GM21360 (cell line): ENCODE data around the gene COX6B1.
"Not testable (repeated sequence)": the region's sequence is repeated elsewhere in the genome, so short reads cannot be mapped to it uniquely, and the experiment has no call there.

Experiments used
- ATAC-seq: cut with Tn5 transposase; IDR thresholded peaks from one replicate; pipeline ENCODE4 v1.9.1; 2021; ENCODE audit warnings: mild to moderate bottlenecking, moderate library complexity; ENCODE audit not compliant: unreplicated experiment

Gene COX6B1, protein sequence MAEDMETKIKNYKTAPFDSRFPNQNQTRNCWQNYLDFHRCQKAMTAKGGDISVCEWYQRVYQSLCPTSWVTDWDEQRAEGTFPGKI

DNA sequence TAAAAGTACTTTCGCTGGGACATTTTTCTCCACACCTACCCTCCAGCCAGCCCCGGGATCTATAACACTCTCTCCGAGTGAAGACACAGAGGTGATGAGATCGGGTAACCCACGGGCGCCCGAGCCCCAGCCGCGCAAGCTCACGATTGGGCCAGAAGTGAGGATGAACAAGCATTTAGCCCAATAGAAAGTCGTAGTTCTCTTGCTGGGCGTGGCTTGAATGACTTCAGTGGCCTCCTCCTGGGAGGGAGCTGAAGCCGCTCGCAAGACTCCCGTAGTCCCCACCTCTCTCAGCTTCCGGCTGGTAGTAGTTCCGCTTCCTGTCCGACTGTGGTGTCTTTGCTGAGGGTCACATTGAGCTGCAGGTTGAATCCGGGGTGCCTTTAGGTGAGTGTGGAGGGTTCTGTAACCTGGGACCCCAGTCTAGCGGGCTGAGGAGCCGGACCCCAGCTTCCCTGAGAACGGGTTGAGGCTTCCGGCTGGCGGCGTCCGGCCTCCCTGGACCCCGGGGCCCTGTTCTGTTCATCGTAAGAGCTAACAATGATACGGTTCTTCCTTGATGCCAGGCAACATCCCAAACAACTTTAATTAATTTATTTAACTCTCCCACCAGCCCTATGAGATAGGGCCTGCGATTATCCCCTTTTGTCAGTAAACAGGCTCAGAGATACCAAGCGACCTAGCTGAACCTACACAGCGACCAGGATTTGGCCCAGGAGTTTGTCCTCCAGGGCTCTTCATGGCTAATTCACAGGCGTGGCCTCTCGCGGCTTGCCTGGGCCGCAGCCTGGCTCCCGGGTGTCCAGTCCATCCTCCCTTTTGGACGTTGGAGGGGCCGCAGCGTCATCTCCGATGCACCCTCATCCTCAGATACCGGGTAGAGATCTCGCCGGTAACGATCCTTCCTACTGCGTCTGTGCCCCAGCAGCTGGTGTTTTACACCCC, at the start of gene COX6B1:
Gene COX6B1 (plus strand): TSS at position 307 of the 945 bp plus-strand sequence. CDS start 2,921 bp downstream, outside the sequence.
- ATAC-seq = peak; percentile 59

GRCh38 chr19:35601971-35602370, 46.2 kb upstream of the COX6B1 start:
- no peak for ATAC-seq

DNA sequence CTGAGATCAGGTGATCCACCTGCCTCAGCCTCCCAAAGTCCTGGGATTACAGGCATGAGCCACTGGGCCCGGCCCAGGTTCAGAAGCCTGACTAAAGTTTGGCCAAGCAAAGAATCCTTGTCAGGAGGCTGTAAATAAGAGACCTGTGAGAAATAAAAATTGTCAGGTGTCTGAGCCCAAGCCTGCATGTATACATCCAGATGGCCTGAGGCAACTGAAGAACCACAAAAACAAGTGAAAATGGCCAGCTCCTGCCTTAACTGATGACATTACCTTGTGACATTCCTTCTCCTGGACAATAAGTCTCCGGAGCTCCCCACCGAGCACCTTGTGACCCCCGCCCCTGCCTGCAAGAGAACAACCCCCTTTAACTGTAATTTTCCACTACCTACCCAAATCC, 43.7 kb upstream of the COX6B1 start:
- ATAC-seq = not testable (repeated sequence)

DNA sequence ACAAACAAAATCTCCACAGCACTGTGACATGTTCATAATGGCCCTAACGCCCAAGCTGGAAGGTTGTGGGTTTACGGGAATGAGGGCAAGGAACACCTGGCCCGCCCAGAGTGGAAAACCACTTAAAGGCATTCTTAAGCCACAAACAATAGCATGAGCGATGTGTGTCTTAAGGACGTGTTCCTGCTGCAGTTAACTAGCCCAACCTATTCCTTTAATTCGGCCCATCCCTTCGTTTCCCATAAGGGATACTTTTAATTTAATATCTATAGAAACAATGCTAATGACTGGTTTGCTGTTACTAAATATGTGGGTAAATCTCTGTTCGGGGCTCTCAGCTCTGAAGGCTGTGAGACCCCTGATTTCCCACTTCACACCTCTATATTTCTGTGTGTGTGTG, 41.0 kb upstream of the COX6B1 start:
- not testable (repeated sequence) for ATAC-seq

- ATAC-seq = no peak
These were observed 40.5 kb upstream of the COX6B1 start for GRCh38 chr19:35607661-35608060.

DNA sequence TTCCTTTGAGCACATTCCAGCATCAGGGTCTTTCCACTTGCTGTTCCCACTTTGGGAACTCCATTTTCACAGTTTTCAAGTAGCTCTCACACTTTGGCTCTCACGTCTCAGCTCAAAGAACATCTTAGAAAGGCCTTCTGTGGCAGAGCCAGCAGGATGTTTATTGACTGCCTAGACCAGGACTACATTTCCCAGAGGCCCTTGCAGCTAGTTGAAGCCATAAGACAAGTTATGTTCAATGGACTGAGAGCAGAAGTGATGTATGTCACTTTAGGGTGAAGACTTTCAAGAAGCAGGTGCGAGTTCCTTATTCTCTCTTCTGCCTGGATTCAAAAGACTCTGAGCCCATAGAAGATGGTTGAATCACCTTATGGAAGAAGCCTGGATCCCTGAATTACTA, 39.9 kb upstream of the COX6B1 start:
- no peak for ATAC-seq

DNA sequence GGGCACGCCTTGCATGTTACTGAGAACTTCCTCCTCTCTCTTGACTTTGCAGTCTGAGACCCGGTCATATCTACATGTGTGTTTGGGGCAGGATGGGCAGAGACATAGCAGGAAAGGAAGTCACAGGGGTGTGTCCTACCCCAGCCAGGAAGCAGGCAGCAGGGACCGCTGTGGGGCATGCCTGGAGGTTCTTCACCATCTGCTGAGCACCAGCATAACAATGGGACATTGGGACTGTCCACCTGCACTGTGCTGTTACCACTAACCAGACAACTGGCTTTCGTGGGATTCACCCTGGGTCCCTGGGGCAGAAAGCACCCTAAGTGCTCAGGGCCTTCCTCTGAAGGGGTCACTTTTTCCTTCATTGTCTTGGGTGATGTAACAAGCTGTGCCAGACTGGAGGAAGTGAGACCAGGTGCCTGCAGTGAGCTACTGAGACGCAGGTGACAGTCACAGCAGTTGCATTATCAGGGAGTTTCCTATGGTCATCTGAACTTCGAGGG, 38.2 kb upstream of the COX6B1 start:
- no peak for ATAC-seq

DNA sequence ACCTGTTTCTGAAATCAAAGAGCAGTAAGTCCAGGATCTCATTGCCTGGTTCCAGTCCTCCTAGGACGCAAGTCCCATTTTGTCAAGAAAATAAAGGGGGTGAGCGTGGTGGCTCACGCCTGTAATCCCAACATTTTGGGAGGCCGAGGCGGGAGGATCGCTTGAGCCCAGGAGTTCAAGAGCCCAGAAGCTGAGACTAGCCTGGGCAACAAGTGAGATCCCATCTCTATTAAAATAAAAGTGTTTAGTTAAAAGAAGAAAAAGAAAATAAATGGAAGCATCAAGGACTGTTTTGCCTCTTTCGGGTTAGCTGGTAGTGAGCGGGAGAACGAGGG, 35.9 kb upstream of the COX6B1 start:
- no peak for ATAC-seq

GRCh38 chr19:35612559-35613321, 35.4 kb upstream of the COX6B1 start, which contains the start of gene HAUS5:
TSS of gene HAUS5 (plus strand) at chr19:35612735. CDS start at chr19:35612795, 60 bp downstream.
- peak; percentile 61 for ATAC-seq

GRCh38 chr19:35613574-35613973, 34.5 kb upstream of the COX6B1 start:
- ATAC-seq = no peak

GRCh38 chr19:35615036-35615435, 33.1 kb upstream of the COX6B1 start:
- no peak for ATAC-seq

GRCh38 chr19:35618857-35619256, 29.3 kb upstream of the COX6B1 start:
- no peak for ATAC-seq

- no peak for ATAC-seq
These were observed 28.7 kb upstream of the COX6B1 start for GRCh38 chr19:35619290-35619923.

GRCh38 chr19:35620001-35620400, 28.1 kb upstream of the COX6B1 start:
- ATAC-seq = no peak

DNA sequence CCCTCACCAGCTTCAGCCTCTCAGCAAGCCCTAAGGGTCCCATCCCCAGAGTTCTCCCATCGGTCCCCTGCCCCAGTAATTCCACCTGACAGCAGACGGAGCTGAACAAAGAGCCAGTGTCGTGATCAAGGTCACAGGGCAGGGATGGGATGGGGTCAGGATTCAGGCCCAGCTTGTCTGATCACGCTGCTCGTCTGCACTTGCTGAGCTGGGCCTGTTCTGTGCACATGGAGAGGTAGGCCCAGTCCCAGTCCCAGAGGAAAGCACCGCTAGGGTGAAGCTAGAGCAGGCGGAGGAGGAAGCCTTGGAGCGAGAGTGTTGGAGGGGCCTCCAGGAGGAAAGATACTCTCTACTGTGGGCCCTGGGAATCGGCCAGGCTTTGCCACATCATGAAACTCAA, 26.4 kb upstream of the COX6B1 start:
- ATAC-seq = no peak

DNA sequence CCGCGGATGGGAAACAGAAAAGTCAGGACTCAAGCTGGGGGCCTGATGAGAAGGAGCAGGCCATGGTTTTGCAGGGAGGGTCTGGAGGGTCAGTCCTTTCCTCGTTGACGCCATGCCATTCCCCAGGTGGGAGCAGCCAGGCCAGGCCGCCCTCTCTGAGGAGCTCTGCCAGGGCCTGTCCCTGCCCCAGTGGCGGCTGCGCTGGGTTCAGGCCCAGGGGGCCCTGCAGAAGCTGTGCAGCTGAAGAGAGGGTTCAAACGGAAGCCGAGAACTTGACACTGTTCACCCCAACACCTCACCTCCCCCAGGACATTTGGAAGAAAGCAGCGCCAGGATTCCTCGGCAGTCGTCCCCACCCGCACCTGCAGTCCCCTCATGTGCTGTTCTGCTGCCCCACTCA, 25.4 kb upstream of the COX6B1 start:
- ATAC-seq = no peak

DNA sequence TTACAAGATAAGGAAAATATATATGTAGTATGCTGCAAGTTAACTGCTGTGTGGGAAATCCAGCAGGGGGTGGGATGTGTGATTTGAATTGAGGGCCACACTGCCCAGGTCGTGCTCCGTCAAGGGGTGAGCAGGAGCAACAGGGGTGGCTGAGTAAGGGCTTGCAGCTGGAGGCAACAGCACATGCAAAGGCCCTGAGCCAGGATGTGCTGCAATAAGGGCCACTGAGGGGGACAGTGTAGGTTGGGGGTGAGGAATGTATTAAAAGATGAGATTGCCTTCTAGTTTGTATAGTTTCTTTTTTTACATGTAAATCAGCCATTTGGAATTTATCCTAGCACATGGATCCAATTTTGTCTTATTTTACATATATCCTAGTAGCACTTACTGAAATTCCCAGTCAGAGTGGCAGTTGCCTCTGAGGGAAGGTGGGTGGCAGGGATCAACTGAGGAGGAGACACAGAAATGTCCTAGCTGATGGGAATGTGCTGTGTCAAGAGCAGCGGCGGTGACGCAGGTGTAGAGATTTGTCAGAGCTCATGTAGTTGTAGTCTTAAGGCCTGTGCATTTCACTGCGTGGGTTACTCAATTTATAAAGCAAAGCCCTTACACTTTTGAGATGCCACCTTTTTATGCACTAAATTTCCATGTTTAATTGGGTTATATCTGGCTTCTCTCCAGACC, 24.7 kb upstream of the COX6B1 start:
- no peak for ATAC-seq

- ATAC-seq = no peak
These were observed 19.9 kb upstream of the COX6B1 start for GRCh38 chr19:35628264-35628564.

- ATAC-seq = peak; percentile 95
These were observed 19.4 kb upstream of the COX6B1 start, which contains the start of gene RBM42 for GRCh38 chr19:35628565-35629331. TSS of gene RBM42 (plus strand) at chr19:35629036. CDS start at chr19:35629154, 118 bp downstream.

GRCh38 chr19:35629332-35629633, 18.8 kb upstream of the COX6B1 start:
- no peak for ATAC-seq
